ENCODE data around the gene SAPCD2.

SAPCD2 gene

DNA sequence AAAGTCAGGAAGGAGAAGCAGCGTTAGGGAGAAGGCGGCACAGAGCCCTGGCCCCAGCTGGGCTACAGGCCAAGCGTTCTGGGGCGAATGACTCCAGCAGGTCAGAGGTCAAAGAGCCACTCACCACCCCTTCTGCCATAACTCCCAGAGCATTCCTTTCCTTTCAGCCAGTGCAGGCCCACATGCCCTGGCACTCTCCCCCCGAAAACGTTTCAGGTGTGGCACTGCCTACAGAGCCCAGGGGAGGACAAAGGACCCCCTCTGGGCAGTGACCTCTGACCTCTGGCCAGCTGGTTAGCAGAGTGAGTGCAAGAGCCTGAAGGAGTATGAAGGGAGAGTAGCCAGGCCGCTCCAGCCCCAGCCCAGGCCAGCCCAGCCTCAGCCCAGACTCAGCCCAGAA, 47.2 kb downstream of the SAPCD2 start:
- Histone ChIP-seq H3K27me3 (ENCODE audit: control insufficient read depth, insufficient read depth, low read length) (no peaks in the 10 kb centered on the region), H3K4me3 (ENCODE audit: low read length) (no peak overlapping the region), H3K27ac (ENCODE audit: low read depth, low read length) (no peak overlapping the region), H3K9ac (ENCODE audit: low read length) (no peak overlapping the region), H3K36me3 (ENCODE audit: control insufficient read depth, insufficient read depth, low read length) (no peaks in the 10 kb centered on the region), H3K4me1 (ENCODE audit: control insufficient read depth, insufficient read depth, low read length) (peaks cover 4% of the 10 kb centered on the region)

DNA sequence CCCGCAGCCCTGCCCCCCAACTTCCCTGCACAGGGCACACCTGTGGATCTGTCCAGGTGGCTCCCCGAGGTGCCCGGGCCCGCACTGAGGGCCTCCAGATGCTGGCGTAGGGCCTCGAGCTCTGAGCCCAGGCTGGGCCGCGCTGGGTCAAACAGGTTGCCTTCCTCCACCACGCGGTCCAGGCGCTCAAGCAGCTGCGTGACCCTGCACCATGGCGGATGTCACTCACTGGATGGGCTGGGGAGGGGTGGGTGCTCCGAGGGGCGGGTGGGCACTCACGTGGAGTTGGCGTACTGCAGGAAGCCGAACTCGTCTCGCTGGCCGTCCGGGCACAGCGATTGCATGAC, 47.7 kb downstream of the SAPCD2 start:
- H3K27ac ChIP-seq (ENCODE audit: low read depth, low read length), result no peak overlapping the region
- H3K27me3 ChIP-seq (ENCODE audit: control insufficient read depth, insufficient read depth, low read length), result no peaks in the 10 kb centered on the region
- H3K4me3 ChIP-seq (ENCODE audit: low read length), result no peak overlapping the region
- H3K9ac ChIP-seq (ENCODE audit: low read length), result no peak overlapping the region
- peaks cover 4% of the 10 kb centered on the region for H3K4me1 ChIP-seq (ENCODE audit: control insufficient read depth, insufficient read depth, low read length)
- H3K36me3 ChIP-seq (ENCODE audit: control insufficient read depth, insufficient read depth, low read length), result no peaks in the 10 kb centered on the region

DNA sequence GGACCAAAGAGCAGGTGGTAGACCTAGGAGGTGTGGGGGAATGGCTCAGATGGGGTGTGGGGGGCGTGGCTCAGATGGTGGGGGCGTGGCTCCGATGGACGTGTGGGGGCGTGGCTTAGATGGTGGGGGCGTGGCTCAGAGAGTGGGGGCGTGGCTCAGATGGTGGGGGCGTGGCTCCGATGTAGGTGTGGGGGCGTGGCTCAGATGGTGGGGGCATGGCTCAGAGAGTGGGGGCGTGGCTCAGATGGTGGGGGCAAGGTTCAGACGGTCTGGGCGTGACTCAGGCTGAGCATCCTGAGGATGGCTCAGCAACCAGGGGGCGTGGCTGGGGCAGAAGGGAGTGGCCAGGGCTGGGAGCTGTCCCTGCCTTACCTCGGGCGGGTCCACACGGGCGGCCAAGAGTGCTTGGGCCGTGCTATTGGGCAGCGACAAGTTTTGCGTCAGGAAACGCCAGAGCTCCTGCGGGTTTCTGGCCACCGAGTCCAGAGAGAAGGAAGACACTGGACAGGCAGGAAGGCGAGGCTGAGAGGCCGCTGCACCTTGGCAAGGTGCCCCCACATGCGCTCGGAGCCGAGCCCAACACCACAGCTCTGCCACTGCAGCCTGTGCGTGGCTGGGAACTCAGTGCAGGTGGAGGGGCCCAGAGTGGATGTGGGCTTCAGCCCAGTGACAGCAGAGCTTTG, 48.2 kb downstream of the SAPCD2 start:
- no peaks in the 10 kb centered on the region for H3K36me3 ChIP-seq (ENCODE audit: control insufficient read depth, insufficient read depth, low read length)
- H3K27me3 ChIP-seq (ENCODE audit: control insufficient read depth, insufficient read depth, low read length), result no peaks in the 10 kb centered on the region
- H3K4me1 ChIP-seq (ENCODE audit: control insufficient read depth, insufficient read depth, low read length), result no peaks in the 10 kb centered on the region
- no peak overlapping the region for H3K27ac ChIP-seq (ENCODE audit: low read depth, low read length)
- no peak overlapping the region for H3K4me3 ChIP-seq (ENCODE audit: low read length)
- H3K9ac ChIP-seq (ENCODE audit: low read length), result no peak overlapping the region

DNA sequence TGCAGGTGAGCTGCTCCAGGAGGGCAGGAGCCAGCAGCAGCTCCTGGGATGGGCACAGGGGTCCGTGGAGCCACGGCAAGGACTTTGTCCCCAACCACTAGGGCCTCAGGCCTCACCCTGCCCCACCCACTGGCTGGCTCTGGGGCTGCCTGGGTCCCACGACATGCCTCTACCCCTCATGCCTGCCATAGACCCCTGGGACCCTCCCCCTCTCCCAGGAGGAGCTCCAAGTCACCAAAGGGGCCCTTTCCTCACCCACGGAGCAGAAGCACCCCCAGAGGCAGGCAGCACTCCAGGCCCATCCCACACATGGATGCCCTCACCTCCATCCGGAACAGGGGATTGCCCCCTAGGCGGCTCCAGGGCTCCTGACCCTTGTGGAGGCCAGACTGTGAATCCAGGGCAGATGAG, 48.8 kb downstream of the SAPCD2 start:
- Histone ChIP-seq H3K27me3 (ENCODE audit: control insufficient read depth, insufficient read depth, low read length) (no peaks in the 10 kb centered on the region), H3K9ac (ENCODE audit: low read length) (no peak overlapping the region), H3K36me3 (ENCODE audit: control insufficient read depth, insufficient read depth, low read length) (no peaks in the 10 kb centered on the region), H3K27ac (ENCODE audit: low read depth, low read length) (no peak overlapping the region), H3K4me1 (ENCODE audit: control insufficient read depth, insufficient read depth, low read length) (no peaks in the 10 kb centered on the region), H3K4me3 (ENCODE audit: low read length) (no peak overlapping the region)

- Histone ChIP-seq H3K36me3 (ENCODE audit: control insufficient read depth, insufficient read depth, low read length) (peaks cover 4% of the 10 kb centered on the region), H3K9ac (ENCODE audit: low read length) (no peak overlapping the region), H3K27me3 (ENCODE audit: control insufficient read depth, insufficient read depth, low read length) (no peaks in the 10 kb centered on the region), H3K4me3 (ENCODE audit: low read length) (no peak overlapping the region), H3K4me1 (ENCODE audit: control insufficient read depth, insufficient read depth, low read length) (no peaks in the 10 kb centered on the region), H3K27ac (ENCODE audit: low read depth, low read length) (no peak overlapping the region)
Measured at GRCh38 chr9:137020771-137021567, 49.4 kb downstream of the SAPCD2 start.

- H3K27ac ChIP-seq (ENCODE audit: low read depth, low read length), result no peak overlapping the region
Measured at GRCh38 chr9:137019891-137020683, 50.3 kb downstream of the SAPCD2 start.

GRCh38 chr9:137018761-137019559, 51.4 kb downstream of the SAPCD2 start:
- no peak overlapping the region for H3K9ac ChIP-seq (ENCODE audit: low read length)
- peaks cover 8% of the 10 kb centered on the region for H3K36me3 ChIP-seq (ENCODE audit: control insufficient read depth, insufficient read depth, low read length)

More at GRCh38 chr9:137019891-137020683, 50.3 kb downstream of the SAPCD2 start:
- no peaks in the 10 kb centered on the region for H3K4me1 ChIP-seq (ENCODE audit: control insufficient read depth, insufficient read depth, low read length)
- H3K36me3 ChIP-seq (ENCODE audit: control insufficient read depth, insufficient read depth, low read length), result peaks cover 8% of the 10 kb centered on the region
- no peaks in the 10 kb centered on the region for H3K27me3 ChIP-seq (ENCODE audit: control insufficient read depth, insufficient read depth, low read length)
- no peak overlapping the region for H3K9ac ChIP-seq (ENCODE audit: low read length)
- no peak overlapping the region for H3K4me3 ChIP-seq (ENCODE audit: low read length)

DNA sequence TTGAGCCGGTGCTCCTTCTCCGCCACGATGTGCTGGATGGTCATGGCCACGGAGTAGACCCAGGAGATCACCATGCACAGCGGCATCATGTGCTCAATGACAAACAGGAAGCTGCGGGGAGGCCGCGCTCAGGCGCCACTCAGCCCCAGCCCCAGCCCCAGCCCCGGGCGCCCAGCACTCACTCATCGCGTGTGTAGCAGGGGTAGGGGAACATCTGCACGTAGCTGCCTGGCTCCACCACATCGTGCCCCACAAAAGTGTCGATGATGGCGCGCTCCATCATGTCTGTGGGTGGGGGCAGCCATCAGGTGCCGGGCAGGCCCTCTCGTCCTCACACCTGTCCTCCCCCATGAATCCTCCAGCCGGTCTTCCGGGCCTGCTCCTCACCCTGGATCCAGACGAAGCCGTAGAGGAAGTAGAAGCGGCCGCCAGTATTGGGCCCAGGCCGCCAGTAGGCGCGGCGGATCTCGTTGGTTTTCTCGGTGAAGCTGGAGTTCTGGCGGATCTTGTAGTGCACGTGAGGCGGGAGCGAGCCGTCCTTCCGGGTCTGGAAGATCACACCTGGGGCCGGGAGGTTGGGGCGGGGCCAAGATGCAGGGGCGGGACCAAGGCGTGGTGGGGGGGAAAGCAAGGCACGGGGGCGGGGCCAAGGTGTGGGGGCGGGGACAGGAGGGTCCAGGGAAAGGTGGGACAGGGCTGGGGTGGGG, 52.4 kb downstream of the SAPCD2 start:
- Histone ChIP-seq H3K4me3 (ENCODE audit: low read length) (no peak overlapping the region), H3K27ac (ENCODE audit: low read depth, low read length) (no peak overlapping the region), H3K36me3 (ENCODE audit: control insufficient read depth, insufficient read depth, low read length) (peaks cover 8% of the 10 kb centered on the region), H3K9ac (ENCODE audit: low read length) (no peak overlapping the region), H3K4me1 (ENCODE audit: control insufficient read depth, insufficient read depth, low read length) (no peaks in the 10 kb centered on the region), H3K27me3 (ENCODE audit: control insufficient read depth, insufficient read depth, low read length) (no peaks in the 10 kb centered on the region)

More at GRCh38 chr9:137018761-137019559, 51.4 kb downstream of the SAPCD2 start:
- Histone ChIP-seq H3K27ac (ENCODE audit: low read depth, low read length) (no peak overlapping the region), H3K4me1 (ENCODE audit: control insufficient read depth, insufficient read depth, low read length) (no peaks in the 10 kb centered on the region), H3K27me3 (ENCODE audit: control insufficient read depth, insufficient read depth, low read length) (no peaks in the 10 kb centered on the region), H3K4me3 (ENCODE audit: low read length) (no peak overlapping the region)

DNA sequence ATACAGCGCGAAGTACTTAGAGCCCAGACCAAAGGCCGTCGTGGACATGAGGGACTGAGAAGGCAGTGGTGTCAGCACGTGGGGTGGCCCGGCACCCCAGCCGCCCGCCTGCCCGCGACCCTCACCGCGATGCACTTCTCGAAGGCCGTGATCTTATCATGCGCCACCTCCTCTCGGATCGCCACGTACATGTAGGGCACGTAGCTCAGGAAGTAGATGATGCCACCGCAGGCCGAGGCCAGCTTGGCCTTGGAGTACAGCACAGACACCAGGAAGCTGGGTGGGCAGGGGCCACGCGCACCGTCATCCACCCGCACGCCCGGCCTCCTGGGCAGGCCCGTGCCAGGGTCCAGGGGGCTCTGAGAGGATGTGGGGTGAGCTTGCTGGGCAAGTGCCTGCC, 53.3 kb downstream of the SAPCD2 start:
- Histone ChIP-seq H3K9ac (ENCODE audit: low read length) (no peak overlapping the region), H3K36me3 (ENCODE audit: control insufficient read depth, insufficient read depth, low read length) (peaks cover 8% of the 10 kb centered on the region), H3K27ac (ENCODE audit: low read depth, low read length) (no peak overlapping the region), H3K4me3 (ENCODE audit: low read length) (no peak overlapping the region), H3K27me3 (ENCODE audit: control insufficient read depth, insufficient read depth, low read length) (no peaks in the 10 kb centered on the region), H3K4me1 (ENCODE audit: control insufficient read depth, insufficient read depth, low read length) (no peaks in the 10 kb centered on the region)

DNA sequence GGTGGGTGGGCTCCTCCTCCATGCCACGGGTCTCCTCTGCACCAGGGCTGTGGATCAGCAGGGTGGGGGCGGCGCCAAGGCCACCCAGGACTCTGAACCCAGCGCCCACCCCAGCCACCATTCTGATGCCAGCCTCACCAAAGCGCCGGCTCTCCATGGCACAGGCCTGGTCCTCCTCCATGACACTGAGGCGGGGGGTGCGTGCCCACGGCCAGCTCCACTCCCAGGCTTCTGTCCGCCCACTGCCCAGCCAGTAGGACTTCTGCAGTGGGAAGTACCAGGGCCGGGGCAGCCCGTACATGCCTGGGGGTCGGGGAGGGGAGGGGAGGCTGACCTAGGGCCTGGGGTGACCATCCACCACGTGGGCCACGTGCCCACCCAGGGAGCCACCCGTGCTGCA, 53.9 kb downstream of the SAPCD2 start:
- H3K9ac ChIP-seq (ENCODE audit: low read length), result no peak overlapping the region
- H3K4me1 ChIP-seq (ENCODE audit: control insufficient read depth, insufficient read depth, low read length), result no peaks in the 10 kb centered on the region
- no peak overlapping the region for H3K4me3 ChIP-seq (ENCODE audit: low read length)
- no peak overlapping the region for H3K27ac ChIP-seq (ENCODE audit: low read depth, low read length)
- no peaks in the 10 kb centered on the region for H3K27me3 ChIP-seq (ENCODE audit: control insufficient read depth, insufficient read depth, low read length)
- H3K36me3 ChIP-seq (ENCODE audit: control insufficient read depth, insufficient read depth, low read length), result peaks cover 8% of the 10 kb centered on the region

GRCh38 chr9:137015976-137016375, 54.4 kb downstream of the SAPCD2 start:
- Histone ChIP-seq H3K27me3 (ENCODE audit: control insufficient read depth, insufficient read depth, low read length) (no peaks in the 10 kb centered on the region), H3K4me3 (ENCODE audit: low read length) (no peak overlapping the region), H3K9ac (ENCODE audit: low read length) (no peak overlapping the region), H3K36me3 (ENCODE audit: control insufficient read depth, insufficient read depth, low read length) (peaks cover 8% of the 10 kb centered on the region), H3K27ac (ENCODE audit: low read depth, low read length) (no peak overlapping the region), H3K4me1 (ENCODE audit: control insufficient read depth, insufficient read depth, low read length) (no peaks in the 10 kb centered on the region)

Measured in rectal smooth muscle tissue (tissue), 1 donor.